HEK293 (cell line): ENCODE data around the gene CHIT1.

Experiments used
- CTCF ChIA-PET: fragments of 350-600 bp; formaldehyde crosslinking; extraction: SDS; loops from one replicate; lab custom pipeline; 2021; ENCODE audit warnings: antibody characterized with exemption; lab: Yijun Ruan, JAX
- POLR2A ChIA-PET: fragments of 300-600 bp; formaldehyde crosslinking; extraction: SDS; loops from one replicate; lab custom pipeline; 2020; ENCODE audit warnings: antibody characterized with exemption, inconsistent platforms; lab: Yijun Ruan, JAX
- H3K27ac ChIP-seq: fragments of 200-500 bp; sonication (Bioruptor generic); 2 replicates; pipeline ENCODE4 v1.5.1; 2014; ENCODE audit warnings: low read depth, low read length, control low read depth, inconsistent platforms; ENCODE audit errors: extremely low read depth
- H3K36me3 ChIP-seq, 2 experiments: fragments of 200-500 bp in 1 of 2; sonication (Bioruptor generic) in 1 of 2; 1 replicate in 1 of 2; 2 replicates in 1 of 2; pipeline ENCODE4 v1.5.1; 2014 to 2017; ENCODE audit warnings: inconsistent platforms in 2 of 2, low read length in 2 of 2; ENCODE audit not compliant: control insufficient read depth in 2 of 2, insufficient read depth in 1 of 2
- H3K4me1 ChIP-seq: fragments of 200-500 bp; sonication (Bioruptor generic); 2 replicates; pipeline ENCODE4 v1.5.1; 2014; ENCODE audit warnings: mild to moderate bottlenecking, low read length, inconsistent platforms; ENCODE audit not compliant: control insufficient read depth, insufficient read depth
- H3K4me3 ChIP-seq: 2 replicates; pipeline ENCODE4 v1.5.1; 2011; ENCODE audit warnings: low read depth, mild to moderate bottlenecking, control low read depth, low read length, moderate library complexity
- H3K9me3 ChIP-seq: fragments of 200-500 bp; sonication (Bioruptor generic); 2 replicates; pipeline ENCODE4 v1.5.1; 2014; ENCODE audit warnings: low read depth, low read length, inconsistent platforms; ENCODE audit not compliant: control insufficient read depth, insufficient read depth
- EGR2 ChIP-seq: fragments of 450-650 bp; formaldehyde crosslinking; IDR thresholded peaks from 2 replicates; pipeline ENCODE4 v1.5.1; 2016; ENCODE audit warnings: low read depth, missing biosample characterization, missing genetic modification characterization
- KLF9 ChIP-seq: fragments of 450-650 bp; formaldehyde crosslinking; IDR thresholded peaks from 2 replicates; pipeline ENCODE4 v1.5.1; 2016; ENCODE audit warnings: missing biosample characterization, missing genetic modification characterization, low read depth
- RBAK ChIP-seq: fragments of 450-650 bp; formaldehyde crosslinking; IDR thresholded peaks from 2 replicates; pipeline ENCODE4 v1.5.1; 2016; ENCODE audit warnings: missing biosample characterization, missing genetic modification characterization
- ZBTB21 ChIP-seq: fragments of 450-650 bp; formaldehyde crosslinking; IDR thresholded peaks from 2 replicates; pipeline ENCODE4 v1.5.1; 2017; ENCODE audit warnings: missing biosample characterization, missing genetic modification characterization
- ZNF174 ChIP-seq: fragments of 450-650 bp; formaldehyde crosslinking; IDR thresholded peaks from 2 replicates; pipeline ENCODE4 v1.5.0; 2017; ENCODE audit warnings: missing biosample characterization, mild to moderate bottlenecking, missing genetic modification characterization
- ZNF2 ChIP-seq: fragments of 450-650 bp; formaldehyde crosslinking; IDR thresholded peaks from 2 replicates; pipeline ENCODE4 v1.5.1; 2016; ENCODE audit warnings: missing biosample characterization, missing genetic modification characterization
- ZNF302 ChIP-seq: fragments of 450-650 bp; formaldehyde crosslinking; IDR thresholded peaks from 2 replicates; pipeline ENCODE4 v1.5.1; 2016; ENCODE audit warnings: missing biosample characterization, missing genetic modification characterization, low read depth
- ZNF394 ChIP-seq: fragments of 450-650 bp; formaldehyde crosslinking; IDR thresholded peaks from 2 replicates; pipeline ENCODE4 v1.5.1; 2016; ENCODE audit warnings: missing biosample characterization, missing genetic modification characterization, mild to moderate bottlenecking, moderate library complexity, borderline replicate concordance
- ZNF48 ChIP-seq: fragments of 450-650 bp; formaldehyde crosslinking; IDR thresholded peaks from 2 replicates; pipeline ENCODE4 v1.5.1; 2016; ENCODE audit warnings: missing biosample characterization, missing genetic modification characterization
- ZNF510 ChIP-seq: fragments of 450-650 bp; formaldehyde crosslinking; IDR thresholded peaks from 2 replicates; pipeline ENCODE4 v1.5.1; 2018; ENCODE audit warnings: mild to moderate bottlenecking, missing genetic modification characterization, missing biosample characterization; ENCODE audit not compliant: insufficient replicate concordance
- ZNF530 ChIP-seq: fragments of 450-650 bp; formaldehyde crosslinking; IDR thresholded peaks from 2 replicates; pipeline ENCODE4 v1.5.1; 2016; ENCODE audit warnings: low read depth, missing biosample characterization, missing genetic modification characterization
- ZNF560 ChIP-seq: fragments of 450-650 bp; formaldehyde crosslinking; IDR thresholded peaks from 2 replicates; pipeline ENCODE4 v1.5.1; 2017; ENCODE audit warnings: missing biosample characterization, missing genetic modification characterization, borderline replicate concordance
- ZNF660 ChIP-seq: fragments of 450-650 bp; IDR thresholded peaks from 2 replicates; pipeline ENCODE4 v1.5.1; 2018; ENCODE audit warnings: missing biosample characterization, mild to moderate bottlenecking, missing genetic modification characterization
- TF ChIP-seq, protein P1 (sequence below): sonication (generic); formaldehyde crosslinking; IDR thresholded peaks from 2 replicates; pipeline ENCODE4 v1.8.1; 2022; ENCODE audit warnings: mild to moderate bottlenecking, moderate library complexity, missing genetic modification reagents
- TF ChIP-seq, protein P2 (sequence below): fragments of 450-650 bp; IDR thresholded peaks from 2 replicates; pipeline ENCODE4 v1.5.1; 2018; ENCODE audit warnings: missing biosample characterization, missing genetic modification characterization
- TF ChIP-seq, protein P3 (sequence below): fragments of 450-650 bp; formaldehyde crosslinking; IDR thresholded peaks from 2 replicates; pipeline ENCODE4 v1.5.1; 2016; ENCODE audit warnings: missing biosample characterization, missing genetic modification characterization, borderline replicate concordance
- TF ChIP-seq, protein P4 (sequence below): fragments of 450-650 bp; formaldehyde crosslinking; IDR thresholded peaks from 2 replicates; pipeline ENCODE4 v1.5.1; 2016; ENCODE audit warnings: missing biosample characterization, missing genetic modification characterization
- TF ChIP-seq, protein P5 (sequence below): fragments of 450-650 bp; formaldehyde crosslinking; conservative IDR thresholded peaks from 2 replicates; pipeline ENCODE4 v1.5.1; 2016; ENCODE audit warnings: low read depth, missing biosample characterization, missing genetic modification characterization
- TF ChIP-seq, protein P6 (sequence below): fragments of 450-650 bp; formaldehyde crosslinking; IDR thresholded peaks from 2 replicates; pipeline ENCODE4 v1.5.1; 2016; ENCODE audit warnings: missing biosample characterization, missing genetic modification characterization

The CHIT1 gene

DNA sequence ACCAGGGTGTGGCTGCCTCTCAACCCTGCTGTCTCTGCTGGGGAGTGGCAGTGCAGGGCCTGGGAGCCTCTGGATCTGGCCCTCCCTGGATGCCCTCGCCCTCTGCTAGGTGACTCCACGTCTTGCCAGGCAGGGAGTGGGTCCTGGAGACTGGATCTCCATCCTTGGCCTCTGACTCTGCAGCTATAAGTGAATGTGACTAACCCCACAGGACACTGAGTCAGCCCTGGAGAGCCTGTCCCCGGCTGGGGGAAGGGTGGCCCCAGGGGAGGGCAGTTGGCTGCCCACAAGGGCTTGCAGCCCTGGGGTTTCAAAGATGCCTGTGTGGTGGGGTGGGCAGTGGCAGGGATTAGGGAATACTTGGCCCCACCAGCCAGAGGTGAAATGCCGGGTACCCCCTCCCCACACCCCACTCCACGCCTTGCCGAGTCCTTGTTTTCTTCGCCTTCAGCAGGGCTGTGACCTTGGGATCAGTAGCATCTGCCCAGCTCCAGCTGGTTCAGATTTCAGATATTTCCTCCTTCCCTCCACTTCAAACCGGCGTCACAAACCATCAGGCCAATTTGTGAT is 51.9 kb downstream of the CHIT1 start (continued):
- TF ChIP-seq ZNF560 (tag by site-specific recombination) (no peak), ZNF174 (tag by site-specific recombination) (no peak)

- POLR2A ChIA-PET = no interaction called here
- Histone ChIP-seq H3K4me1 (no peaks in the 10 kb centered on the region; the same call in 1 of the 2 replicates), H3K27ac (no peak overlapping the region), H3K36me3 (no peaks in the 10 kb centered on the region), H3K9me3 (no peaks in the 10 kb centered on the region), H3K4me3 (no peak overlapping the region)
- CTCF ChIA-PET = interaction anchor here (1.0 to 1.4 kb wide), 2 partner anchors 39 to 59 kb away, joined by 4 to 5 read pairs; no protein-coding TSS in a partner anchor
- TF ChIP-seq, protein P1, sequence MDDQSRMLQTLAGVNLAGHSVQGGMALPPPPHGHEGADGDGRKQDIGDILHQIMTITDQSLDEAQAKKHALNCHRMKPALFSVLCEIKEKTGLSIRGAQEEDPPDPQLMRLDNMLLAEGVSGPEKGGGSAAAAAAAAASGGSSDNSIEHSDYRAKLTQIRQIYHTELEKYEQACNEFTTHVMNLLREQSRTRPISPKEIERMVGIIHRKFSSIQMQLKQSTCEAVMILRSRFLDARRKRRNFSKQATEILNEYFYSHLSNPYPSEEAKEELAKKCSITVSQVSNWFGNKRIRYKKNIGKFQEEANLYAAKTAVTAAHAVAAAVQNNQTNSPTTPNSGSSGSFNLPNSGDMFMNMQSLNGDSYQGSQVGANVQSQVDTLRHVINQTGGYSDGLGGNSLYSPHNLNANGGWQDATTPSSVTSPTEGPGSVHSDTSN (CRISPR knock-in tag) = no peak
- TF ChIP-seq, protein P2, sequence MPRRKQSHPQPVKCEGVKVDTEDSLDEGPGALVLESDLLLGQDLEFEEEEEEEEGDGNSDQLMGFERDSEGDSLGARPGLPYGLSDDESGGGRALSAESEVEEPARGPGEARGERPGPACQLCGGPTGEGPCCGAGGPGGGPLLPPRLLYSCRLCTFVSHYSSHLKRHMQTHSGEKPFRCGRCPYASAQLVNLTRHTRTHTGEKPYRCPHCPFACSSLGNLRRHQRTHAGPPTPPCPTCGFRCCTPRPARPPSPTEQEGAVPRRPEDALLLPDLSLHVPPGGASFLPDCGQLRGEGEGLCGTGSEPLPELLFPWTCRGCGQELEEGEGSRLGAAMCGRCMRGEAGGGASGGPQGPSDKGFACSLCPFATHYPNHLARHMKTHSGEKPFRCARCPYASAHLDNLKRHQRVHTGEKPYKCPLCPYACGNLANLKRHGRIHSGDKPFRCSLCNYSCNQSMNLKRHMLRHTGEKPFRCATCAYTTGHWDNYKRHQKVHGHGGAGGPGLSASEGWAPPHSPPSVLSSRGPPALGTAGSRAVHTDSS (tag by site-specific recombination) = no peak
- TF ChIP-seq ZNF48 (no peak), ZNF2 (tag by site-specific recombination) (no peak), ZNF394 (no peak), ZNF510 (tag by site-specific recombination) (no peak), ZBTB21 (tag by site-specific recombination) (no peak), KLF9 (no peak), ZNF530 (no peak), ZNF660 (no peak), EGR2 (tag by site-specific recombination) (no peak), ZNF302 (no peak), RBAK (tag by site-specific recombination) (no peak)
- TF ChIP-seq, protein P3, sequence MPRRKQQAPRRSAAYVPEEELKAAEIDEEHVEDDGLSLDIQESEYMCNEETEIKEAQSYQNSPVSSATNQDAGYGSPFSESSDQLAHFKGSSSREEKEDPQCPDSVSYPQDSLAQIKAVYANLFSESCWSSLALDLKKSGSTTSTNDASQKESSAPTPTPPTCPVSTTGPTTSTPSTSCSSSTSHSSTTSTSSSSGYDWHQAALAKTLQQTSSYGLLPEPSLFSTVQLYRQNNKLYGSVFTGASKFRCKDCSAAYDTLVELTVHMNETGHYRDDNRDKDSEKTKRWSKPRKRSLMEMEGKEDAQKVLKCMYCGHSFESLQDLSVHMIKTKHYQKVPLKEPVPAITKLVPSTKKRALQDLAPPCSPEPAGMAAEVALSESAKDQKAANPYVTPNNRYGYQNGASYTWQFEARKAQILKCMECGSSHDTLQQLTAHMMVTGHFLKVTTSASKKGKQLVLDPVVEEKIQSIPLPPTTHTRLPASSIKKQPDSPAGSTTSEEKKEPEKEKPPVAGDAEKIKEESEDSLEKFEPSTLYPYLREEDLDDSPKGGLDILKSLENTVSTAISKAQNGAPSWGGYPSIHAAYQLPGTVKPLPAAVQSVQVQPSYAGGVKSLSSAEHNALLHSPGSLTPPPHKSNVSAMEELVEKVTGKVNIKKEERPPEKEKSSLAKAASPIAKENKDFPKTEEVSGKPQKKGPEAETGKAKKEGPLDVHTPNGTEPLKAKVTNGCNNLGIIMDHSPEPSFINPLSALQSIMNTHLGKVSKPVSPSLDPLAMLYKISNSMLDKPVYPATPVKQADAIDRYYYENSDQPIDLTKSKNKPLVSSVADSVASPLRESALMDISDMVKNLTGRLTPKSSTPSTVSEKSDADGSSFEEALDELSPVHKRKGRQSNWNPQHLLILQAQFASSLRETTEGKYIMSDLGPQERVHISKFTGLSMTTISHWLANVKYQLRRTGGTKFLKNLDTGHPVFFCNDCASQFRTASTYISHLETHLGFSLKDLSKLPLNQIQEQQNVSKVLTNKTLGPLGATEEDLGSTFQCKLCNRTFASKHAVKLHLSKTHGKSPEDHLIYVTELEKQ = no peak
- TF ChIP-seq, protein P4, sequence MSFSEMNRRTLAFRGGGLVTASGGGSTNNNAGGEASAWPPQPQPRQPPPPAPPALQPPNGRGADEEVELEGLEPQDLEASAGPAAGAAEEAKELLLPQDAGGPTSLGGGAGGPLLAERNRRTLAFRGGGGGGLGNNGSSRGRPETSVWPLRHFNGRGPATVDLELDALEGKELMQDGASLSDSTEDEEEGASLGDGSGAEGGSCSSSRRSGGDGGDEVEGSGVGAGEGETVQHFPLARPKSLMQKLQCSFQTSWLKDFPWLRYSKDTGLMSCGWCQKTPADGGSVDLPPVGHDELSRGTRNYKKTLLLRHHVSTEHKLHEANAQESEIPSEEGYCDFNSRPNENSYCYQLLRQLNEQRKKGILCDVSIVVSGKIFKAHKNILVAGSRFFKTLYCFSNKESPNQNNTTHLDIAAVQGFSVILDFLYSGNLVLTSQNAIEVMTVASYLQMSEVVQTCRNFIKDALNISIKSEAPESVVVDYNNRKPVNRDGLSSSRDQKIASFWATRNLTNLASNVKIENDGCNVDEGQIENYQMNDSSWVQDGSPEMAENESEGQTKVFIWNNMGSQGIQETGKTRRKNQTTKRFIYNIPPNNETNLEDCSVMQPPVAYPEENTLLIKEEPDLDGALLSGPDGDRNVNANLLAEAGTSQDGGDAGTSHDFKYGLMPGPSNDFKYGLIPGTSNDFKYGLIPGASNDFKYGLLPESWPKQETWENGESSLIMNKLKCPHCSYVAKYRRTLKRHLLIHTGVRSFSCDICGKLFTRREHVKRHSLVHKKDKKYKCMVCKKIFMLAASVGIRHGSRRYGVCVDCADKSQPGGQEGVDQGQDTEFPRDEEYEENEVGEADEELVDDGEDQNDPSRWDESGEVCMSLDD (tag by site-specific recombination) = no peak
- TF ChIP-seq, protein P5, sequence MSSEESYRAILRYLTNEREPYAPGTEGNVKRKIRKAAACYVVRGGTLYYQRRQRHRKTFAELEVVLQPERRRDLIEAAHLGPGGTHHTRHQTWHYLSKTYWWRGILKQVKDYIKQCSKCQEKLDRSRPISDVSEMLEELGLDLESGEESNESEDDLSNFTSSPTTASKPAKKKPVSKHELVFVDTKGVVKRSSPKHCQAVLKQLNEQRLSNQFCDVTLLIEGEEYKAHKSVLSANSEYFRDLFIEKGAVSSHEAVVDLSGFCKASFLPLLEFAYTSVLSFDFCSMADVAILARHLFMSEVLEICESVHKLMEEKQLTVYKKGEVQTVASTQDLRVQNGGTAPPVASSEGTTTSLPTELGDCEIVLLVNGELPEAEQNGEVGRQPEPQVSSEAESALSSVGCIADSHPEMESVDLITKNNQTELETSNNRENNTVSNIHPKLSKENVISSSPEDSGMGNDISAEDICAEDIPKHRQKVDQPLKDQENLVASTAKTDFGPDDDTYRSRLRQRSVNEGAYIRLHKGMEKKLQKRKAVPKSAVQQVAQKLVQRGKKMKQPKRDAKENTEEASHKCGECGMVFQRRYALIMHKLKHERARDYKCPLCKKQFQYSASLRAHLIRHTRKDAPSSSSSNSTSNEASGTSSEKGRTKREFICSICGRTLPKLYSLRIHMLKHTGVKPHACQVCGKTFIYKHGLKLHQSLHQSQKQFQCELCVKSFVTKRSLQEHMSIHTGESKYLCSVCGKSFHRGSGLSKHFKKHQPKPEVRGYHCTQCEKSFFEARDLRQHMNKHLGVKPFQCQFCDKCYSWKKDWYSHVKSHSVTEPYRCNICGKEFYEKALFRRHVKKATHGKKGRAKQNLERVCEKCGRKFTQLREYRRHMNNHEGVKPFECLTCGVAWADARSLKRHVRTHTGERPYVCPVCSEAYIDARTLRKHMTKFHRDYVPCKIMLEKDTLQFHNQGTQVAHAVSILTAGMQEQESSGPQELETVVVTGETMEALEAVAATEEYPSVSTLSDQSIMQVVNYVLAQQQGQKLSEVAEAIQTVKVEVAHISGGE (tag by site-specific recombination) = no peak
- TF ChIP-seq, protein P6, sequence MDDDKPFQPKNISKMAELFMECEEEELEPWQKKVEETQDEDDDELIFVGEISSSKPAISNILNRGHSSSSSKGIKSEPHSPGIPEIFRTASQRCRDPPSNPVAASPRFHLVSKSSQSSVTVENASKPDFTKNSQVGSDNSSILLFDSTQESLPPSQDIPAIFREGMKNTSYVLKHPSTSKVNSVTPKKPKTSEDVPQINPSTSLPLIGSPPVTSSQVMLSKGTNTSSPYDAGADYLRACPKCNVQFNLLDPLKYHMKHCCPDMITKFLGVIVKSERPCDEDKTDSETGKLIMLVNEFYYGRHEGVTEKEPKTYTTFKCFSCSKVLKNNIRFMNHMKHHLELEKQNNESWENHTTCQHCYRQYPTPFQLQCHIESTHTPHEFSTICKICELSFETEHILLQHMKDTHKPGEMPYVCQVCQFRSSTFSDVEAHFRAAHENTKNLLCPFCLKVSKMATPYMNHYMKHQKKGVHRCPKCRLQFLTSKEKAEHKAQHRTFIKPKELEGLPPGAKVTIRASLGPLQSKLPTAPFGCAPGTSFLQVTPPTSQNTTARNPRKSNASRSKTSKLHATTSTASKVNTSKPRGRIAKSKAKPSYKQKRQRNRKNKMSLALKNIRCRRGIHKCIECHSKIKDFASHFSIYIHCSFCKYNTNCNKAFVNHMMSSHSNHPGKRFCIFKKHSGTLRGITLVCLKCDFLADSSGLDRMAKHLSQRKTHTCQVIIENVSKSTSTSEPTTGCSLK (tag by site-specific recombination) = no peak
Observed at GRCh38 chr1:203177036-203177405, 52.5 kb downstream of the CHIT1 start.
